HCT116 (cell line): ENCODE measurements around the gene BNC2. TPM values are rescaled to one million over a fixed set of nuclear protein-coding genes. Genes with fewer than 3 reads are reported as not detected.

Experiments
- ATAC-seq: fragments of 200-7000 bp; cut with Tn5 transposase; 2 replicates; pipeline ENCODE4 v1.9.1; 2020; ENCODE audit warnings: mild to moderate bottlenecking, moderate library complexity
- BruUV-seq: library from RNA; stranded (reverse); fragments of 400-500 nt; replicated peaks from 2 replicates; lab custom pipeline; 2021; lab: Mats Ljungman, UMichigan
- CTCF ChIA-PET: fragments of 300-600 bp; sonication (Branson Sonifier 250); formaldehyde crosslinking; loops from one replicate; lab custom pipeline; 2021; ENCODE audit warnings: antibody characterized with exemption; lab: Charles Lee
- POLR2A ChIA-PET: fragments of 300-600, 350-600 bp; sonication (Branson Sonifier 250); formaldehyde crosslinking; loops from one replicate; lab custom pipeline; 2021; ENCODE audit warnings: antibody characterized with exemption; lab: Charles Lee
- RAD21 ChIA-PET, 2 experiments: fragments of 300-600 bp; sonication (Branson Sonifier 250); formaldehyde crosslinking; loops; one replicate each; lab custom pipeline; 2023; ENCODE audit warnings: low total read pairs in 2 of 2; ENCODE audit not compliant: uncharacterized antibody in 2 of 2, unreplicated experiment in 2 of 2, low non-redundant PET in 1 of 2; lab: Charles Lee
- DNase-seq: peaks from one replicate; pipeline ENCODE4 v3.0.0-alpha.2; 2010; ENCODE audit warnings: low read depth, low spot score
- H2AFZ ChIP-seq: fragments of 200-600 bp; shearing (Covaris generic), sonication (generic); 2 replicates; pipeline ENCODE4 v1.6.1; 2017; ENCODE audit warnings: low read depth, mixed run types, mixed read lengths, antibody characterized with exemption, low read length; ENCODE audit not compliant: poor library complexity, severe bottlenecking
- H3K27ac ChIP-seq: 2 replicates; pipeline ENCODE4 v1.5.1; 2012; ENCODE audit warnings: low read depth, low read length
- H3K27me3 ChIP-seq: fragments of 200-600 bp; sonication (generic); 2 replicates; pipeline ENCODE4 v1.6.1; 2016; ENCODE audit warnings: mixed run types, low read length, mixed read lengths; ENCODE audit not compliant: insufficient read depth
- H3K36me3 ChIP-seq, 2 experiments: fragments of 200-500 bp in 1 of 2; fragments of 200-600 bp in 1 of 2; sonication (Bioruptor generic) in 1 of 2; sonication (generic) in 1 of 2; 2 replicates each; pipeline versions ENCODE4 v1.5.1 to v1.6.1; 2014 to 2016; ENCODE audit warnings: low read length in 2 of 2, inconsistent platforms in 1 of 2, mixed read lengths in 1 of 2, mixed run types in 1 of 2; ENCODE audit not compliant: insufficient read depth in 2 of 2, control insufficient read depth in 1 of 2
- H3K4me1 ChIP-seq, 2 experiments: fragments of 200-600 bp in 1 of 2; sonication (generic) in 1 of 2; 2 replicates each; pipeline versions ENCODE4 v1.5.1 to v1.6.1; 2012 to 2017; ENCODE audit warnings: low read length in 2 of 2, inconsistent platforms in 1 of 2, mild to moderate bottlenecking in 1 of 2, mixed read lengths in 1 of 2, mixed run types in 1 of 2, moderate library complexity in 1 of 2; ENCODE audit not compliant: insufficient read depth in 2 of 2, control insufficient read depth in 1 of 2
- H3K4me2 ChIP-seq: fragments of 200-600 bp; sonication (generic); 2 replicates; pipeline ENCODE4 v1.6.1; 2017; ENCODE audit warnings: mixed run types, low read length, mixed read lengths
- H3K4me3 ChIP-seq, 2 experiments: fragments of 200-600 bp in 1 of 2; sonication (generic) in 1 of 2; replicated peaks in 1 of 2; 2 replicates each; pipeline ENCODE4 v1.5.1; 2011 to 2016; ENCODE audit warnings: low read length in 2 of 2, control low read depth in 1 of 2, low read depth in 1 of 2, mild to moderate bottlenecking in 1 of 2, mixed read lengths in 1 of 2, mixed run types in 1 of 2
- H3K79me2 ChIP-seq: fragments of 200-600 bp; sonication (generic); 2 replicates; pipeline ENCODE4 v1.6.1; 2017; ENCODE audit warnings: mild to moderate bottlenecking, mixed run types, low read length, moderate library complexity, mixed read lengths; ENCODE audit not compliant: insufficient read depth
- H3K9ac ChIP-seq: fragments of 200-600 bp; sonication (generic); 2 replicates; pipeline ENCODE4 v1.6.1; 2016; ENCODE audit warnings: low read length, mixed read lengths
- H3K9me2 ChIP-seq: fragments of 200-600 bp; sonication (generic), shearing (Covaris generic); 2 replicates; pipeline ENCODE4 v1.6.1; 2017; ENCODE audit warnings: mixed run types, mild to moderate bottlenecking, moderate library complexity; ENCODE audit not compliant: insufficient read depth
- H3K9me3 ChIP-seq, 2 experiments: fragments of 200-500 bp in 1 of 2; fragments of 200-600 bp in 1 of 2; sonication (Bioruptor generic) in 1 of 2; sonication (generic) in 1 of 2; 2 replicates each; pipeline ENCODE4 v1.6.1; 2014 to 2017; ENCODE audit warnings: low read length in 2 of 2, mixed read lengths in 2 of 2, inconsistent platforms in 1 of 2, low read depth in 1 of 2, mild to moderate bottlenecking in 1 of 2, mixed run types in 1 of 2, moderate library complexity in 1 of 2; ENCODE audit not compliant: control insufficient read depth in 1 of 2, insufficient read depth in 1 of 2
- H4K20me1 ChIP-seq: fragments of 200-600 bp; sonication (generic), shearing (Covaris generic); 2 replicates; pipeline ENCODE4 v1.6.1; 2017; ENCODE audit warnings: mixed run types, mild to moderate bottlenecking, moderate library complexity; ENCODE audit not compliant: insufficient read depth
- CEBPB ChIP-seq: IDR thresholded peaks from 2 replicates; pipeline ENCODE4 v1.6.1; 2012; ENCODE audit warnings: low read depth
- EGR1 ChIP-seq: IDR thresholded peaks from 2 replicates; pipeline ENCODE4 v1.6.1; 2012; ENCODE audit warnings: low read depth
- EZH2 ChIP-seq: fragments of 200-600 bp; sonication (generic); IDR thresholded peaks from 2 replicates; pipeline ENCODE4 v1.6.1; 2017; ENCODE audit warnings: antibody characterized with exemption, mixed run types
- FOSL1 ChIP-seq: IDR thresholded peaks from 2 replicates; pipeline ENCODE4 v1.6.1; 2012; ENCODE audit warnings: low read depth
- JUND ChIP-seq: IDR thresholded peaks from 2 replicates; pipeline ENCODE4 v1.6.1; 2012
- POLR2A ChIP-seq: IDR thresholded peaks from 2 replicates; pipeline ENCODE4 v1.7.0; 2011; ENCODE audit warnings: borderline replicate concordance; ENCODE audit not compliant: insufficient read depth, insufficient read length; ENCODE audit errors: extremely low read depth
- POLR2AphosphoS5 ChIP-seq: IDR thresholded peaks from 2 replicates; pipeline ENCODE4 v1.6.1; 2011; ENCODE audit warnings: mild to moderate bottlenecking, low read depth, low read length, moderate library complexity
- SP1 ChIP-seq: IDR thresholded peaks from 2 replicates; pipeline ENCODE4 v1.6.1; 2012; ENCODE audit warnings: low read depth
- TCF7L2 ChIP-seq: IDR thresholded peaks from 2 replicates; pipeline ENCODE4 v1.7.0; 2011; ENCODE audit warnings: borderline replicate concordance, inconsistent platforms; ENCODE audit not compliant: insufficient read depth, insufficient read length; ENCODE audit errors: extremely low read depth
- ZFX ChIP-seq: fragments of 450-650 bp; IDR thresholded peaks from 2 replicates; pipeline ENCODE4 v1.6.1; 2017
- intact Hi-C: fragments of 100-400 bp; cut with micrococcal nuclease; formaldehyde crosslinking; loops from 2 replicates; pipeline ENCODE4 v1.10.0; 2022
- total RNA-seq: library from RNA; stranded (reverse); gene quantifications from one replicate; pipeline ENCODE4 v1.2.1, GENCODE V29; 2021; ENCODE audit not compliant: unreplicated experiment
- TF ChIP-seq, protein P1 (sequence below): IDR thresholded peaks from 2 replicates; pipeline ENCODE4 v1.6.1; 2012; ENCODE audit warnings: low read depth
- TF ChIP-seq, protein P2 (sequence below): IDR thresholded peaks from 2 replicates; pipeline ENCODE4 v1.6.1; 2012
- TF ChIP-seq, protein P3 (sequence below): IDR thresholded peaks from 2 replicates; pipeline ENCODE4 v1.6.1; 2012

Gene BNC2
- total RNA-seq, 1 experiment from 2014 or later = 0.37 TPM

DNA sequence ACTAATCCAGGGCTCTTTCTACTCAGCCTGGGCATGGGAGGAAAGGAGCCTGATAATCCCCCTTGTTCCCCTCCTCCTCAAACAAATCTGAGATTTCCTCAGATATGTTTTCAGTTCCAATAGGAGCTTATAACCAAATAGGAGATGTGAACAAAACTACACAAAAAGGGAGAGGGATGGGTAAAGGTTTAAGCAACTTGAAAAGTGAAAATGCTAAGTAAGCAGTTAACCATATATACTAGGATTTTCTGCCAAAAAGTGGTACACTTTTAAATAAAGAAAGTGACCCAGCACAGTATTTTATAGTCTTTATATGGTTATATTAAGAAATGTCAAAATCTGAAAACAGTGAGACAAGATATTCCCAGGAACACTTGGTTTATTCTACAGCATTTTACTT is 275.7 kb downstream of the BNC2 start:
- ChIA-PET RAD21 (no interaction called here), CTCF (no interaction called here), POLR2A (no interaction called here)
- DNase-seq (no peak), ATAC-seq (no peak)
- no peaks in the 10 kb centered on the region for H3K79me2 ChIP-seq
- H3K9me3 ChIP-seq = no peaks in the 10 kb centered on the region; a peak in 1 of 4 replicates
- no peaks in the 10 kb centered on the region for H4K20me1 ChIP-seq
- BruUV-seq = no TSS peak
- H3K27ac ChIP-seq = no peak overlapping the region
- no peak overlapping the region for H3K9ac ChIP-seq
- peaks cover 6% of the 10 kb centered on the region; the same call in 1 of the 2 replicates for H3K27me3 ChIP-seq
- no peaks in the 10 kb centered on the region for H3K36me3 ChIP-seq
- no peak for TF ChIP-seq POLR2AphosphoS5
- no peak for TF ChIP-seq FOSL1
- TF ChIP-seq JUND = no peak
- TF ChIP-seq, protein P1, sequence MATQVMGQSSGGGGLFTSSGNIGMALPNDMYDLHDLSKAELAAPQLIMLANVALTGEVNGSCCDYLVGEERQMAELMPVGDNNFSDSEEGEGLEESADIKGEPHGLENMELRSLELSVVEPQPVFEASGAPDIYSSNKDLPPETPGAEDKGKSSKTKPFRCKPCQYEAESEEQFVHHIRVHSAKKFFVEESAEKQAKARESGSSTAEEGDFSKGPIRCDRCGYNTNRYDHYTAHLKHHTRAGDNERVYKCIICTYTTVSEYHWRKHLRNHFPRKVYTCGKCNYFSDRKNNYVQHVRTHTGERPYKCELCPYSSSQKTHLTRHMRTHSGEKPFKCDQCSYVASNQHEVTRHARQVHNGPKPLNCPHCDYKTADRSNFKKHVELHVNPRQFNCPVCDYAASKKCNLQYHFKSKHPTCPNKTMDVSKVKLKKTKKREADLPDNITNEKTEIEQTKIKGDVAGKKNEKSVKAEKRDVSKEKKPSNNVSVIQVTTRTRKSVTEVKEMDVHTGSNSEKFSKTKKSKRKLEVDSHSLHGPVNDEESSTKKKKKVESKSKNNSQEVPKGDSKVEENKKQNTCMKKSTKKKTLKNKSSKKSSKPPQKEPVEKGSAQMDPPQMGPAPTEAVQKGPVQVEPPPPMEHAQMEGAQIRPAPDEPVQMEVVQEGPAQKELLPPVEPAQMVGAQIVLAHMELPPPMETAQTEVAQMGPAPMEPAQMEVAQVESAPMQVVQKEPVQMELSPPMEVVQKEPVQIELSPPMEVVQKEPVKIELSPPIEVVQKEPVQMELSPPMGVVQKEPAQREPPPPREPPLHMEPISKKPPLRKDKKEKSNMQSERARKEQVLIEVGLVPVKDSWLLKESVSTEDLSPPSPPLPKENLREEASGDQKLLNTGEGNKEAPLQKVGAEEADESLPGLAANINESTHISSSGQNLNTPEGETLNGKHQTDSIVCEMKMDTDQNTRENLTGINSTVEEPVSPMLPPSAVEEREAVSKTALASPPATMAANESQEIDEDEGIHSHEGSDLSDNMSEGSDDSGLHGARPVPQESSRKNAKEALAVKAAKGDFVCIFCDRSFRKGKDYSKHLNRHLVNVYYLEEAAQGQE = no peak
- TF ChIP-seq, protein P2, sequence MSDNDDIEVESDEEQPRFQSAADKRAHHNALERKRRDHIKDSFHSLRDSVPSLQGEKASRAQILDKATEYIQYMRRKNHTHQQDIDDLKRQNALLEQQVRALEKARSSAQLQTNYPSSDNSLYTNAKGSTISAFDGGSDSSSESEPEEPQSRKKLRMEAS = no peak
- TF ChIP-seq POLR2A = no peak
- TF ChIP-seq EZH2 = no peak
- TF ChIP-seq ZFX = no peak
- TF ChIP-seq EGR1 = no peak
- no peak for TF ChIP-seq TCF7L2
- TF ChIP-seq SP1 = no peak
- TF ChIP-seq, protein P3, sequence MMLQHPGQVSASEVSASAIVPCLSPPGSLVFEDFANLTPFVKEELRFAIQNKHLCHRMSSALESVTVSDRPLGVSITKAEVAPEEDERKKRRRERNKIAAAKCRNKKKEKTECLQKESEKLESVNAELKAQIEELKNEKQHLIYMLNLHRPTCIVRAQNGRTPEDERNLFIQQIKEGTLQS = no peak
- no peak for TF ChIP-seq CEBPB
- no peaks in the 10 kb centered on the region for H3K4me1 ChIP-seq
- no peak overlapping the region for H3K4me3 ChIP-seq
- H3K4me2 ChIP-seq = no peak overlapping the region
- H3K9me2 ChIP-seq = no peaks in the 10 kb centered on the region
- intact Hi-C loops = no loop called here
- H2AFZ ChIP-seq = no peak overlapping the region
